ENCODE data around the gene MYB.

DNA sequence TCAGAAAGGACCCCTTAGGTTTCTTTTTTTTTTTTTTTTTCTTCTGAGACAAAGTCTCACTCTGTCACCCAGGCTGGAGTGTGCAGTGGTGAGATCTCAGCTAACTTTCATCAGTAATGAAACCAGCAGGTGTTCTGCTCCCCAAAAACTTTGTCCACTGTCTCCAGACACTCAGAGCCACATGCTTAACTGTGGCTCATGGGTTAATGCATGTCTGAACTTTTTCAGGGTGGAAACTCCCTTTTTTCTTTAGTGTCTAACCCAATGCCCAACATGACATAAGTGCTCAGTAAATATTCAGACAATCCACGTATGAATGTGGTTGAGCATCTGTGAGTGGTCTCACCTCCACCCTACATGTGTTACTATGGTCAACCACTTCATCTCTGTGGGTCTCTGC is 45.4 kb downstream of the MYB start:
- TF ChIP-seq, protein P1, sequence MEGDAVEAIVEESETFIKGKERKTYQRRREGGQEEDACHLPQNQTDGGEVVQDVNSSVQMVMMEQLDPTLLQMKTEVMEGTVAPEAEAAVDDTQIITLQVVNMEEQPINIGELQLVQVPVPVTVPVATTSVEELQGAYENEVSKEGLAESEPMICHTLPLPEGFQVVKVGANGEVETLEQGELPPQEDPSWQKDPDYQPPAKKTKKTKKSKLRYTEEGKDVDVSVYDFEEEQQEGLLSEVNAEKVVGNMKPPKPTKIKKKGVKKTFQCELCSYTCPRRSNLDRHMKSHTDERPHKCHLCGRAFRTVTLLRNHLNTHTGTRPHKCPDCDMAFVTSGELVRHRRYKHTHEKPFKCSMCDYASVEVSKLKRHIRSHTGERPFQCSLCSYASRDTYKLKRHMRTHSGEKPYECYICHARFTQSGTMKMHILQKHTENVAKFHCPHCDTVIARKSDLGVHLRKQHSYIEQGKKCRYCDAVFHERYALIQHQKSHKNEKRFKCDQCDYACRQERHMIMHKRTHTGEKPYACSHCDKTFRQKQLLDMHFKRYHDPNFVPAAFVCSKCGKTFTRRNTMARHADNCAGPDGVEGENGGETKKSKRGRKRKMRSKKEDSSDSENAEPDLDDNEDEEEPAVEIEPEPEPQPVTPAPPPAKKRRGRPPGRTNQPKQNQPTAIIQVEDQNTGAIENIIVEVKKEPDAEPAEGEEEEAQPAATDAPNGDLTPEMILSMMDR (conservative IDR thresholded peaks at IDR 0.05; ENCODE audit: low read length) = no peak
- no peak for TF ChIP-seq EZH2phosphoT487 (IDR thresholded peaks at IDR 0.05; ENCODE audit: borderline replicate concordance, low read depth, low read length)

Data from OCI-LY7 (cell line).